IPS DF 4.7 (cell line): Measurements from ENCODE around the gene CEP72.
"Not testable (repeated sequence)": the region's sequence is repeated elsewhere in the genome, so short reads cannot be mapped to it uniquely, and the experiment has no call there.

ENCODE experiments used
- DNase-seq: peaks from one replicate; pipeline ENCODE4 v3.0.0-alpha.2; 2013; ENCODE audit warnings: low spot score; ENCODE audit errors: extremely low read depth

Gene CEP72

DNA sequence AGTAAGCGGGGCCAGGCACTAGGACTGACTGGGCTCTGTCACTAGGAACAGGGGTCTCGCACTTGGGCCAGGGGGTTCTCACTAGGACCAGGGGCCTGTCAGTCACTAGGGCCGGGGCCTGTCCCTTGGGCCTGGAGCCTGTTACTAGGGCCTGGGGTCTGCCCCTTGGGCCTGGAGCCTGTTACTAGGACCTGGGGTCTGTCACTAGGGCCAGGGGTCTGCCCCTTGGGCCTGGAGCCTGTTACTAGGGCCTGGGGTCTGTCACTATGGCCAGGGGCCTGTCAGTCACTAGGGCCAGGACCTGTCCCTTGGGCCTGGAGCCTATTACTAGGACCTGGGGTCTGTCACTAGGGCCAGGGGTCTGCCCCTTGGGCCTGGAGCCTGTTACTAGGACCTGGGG is 70.1 kb downstream of the CEP72 start:
- not testable (repeated sequence) for DNase-seq

DNA sequence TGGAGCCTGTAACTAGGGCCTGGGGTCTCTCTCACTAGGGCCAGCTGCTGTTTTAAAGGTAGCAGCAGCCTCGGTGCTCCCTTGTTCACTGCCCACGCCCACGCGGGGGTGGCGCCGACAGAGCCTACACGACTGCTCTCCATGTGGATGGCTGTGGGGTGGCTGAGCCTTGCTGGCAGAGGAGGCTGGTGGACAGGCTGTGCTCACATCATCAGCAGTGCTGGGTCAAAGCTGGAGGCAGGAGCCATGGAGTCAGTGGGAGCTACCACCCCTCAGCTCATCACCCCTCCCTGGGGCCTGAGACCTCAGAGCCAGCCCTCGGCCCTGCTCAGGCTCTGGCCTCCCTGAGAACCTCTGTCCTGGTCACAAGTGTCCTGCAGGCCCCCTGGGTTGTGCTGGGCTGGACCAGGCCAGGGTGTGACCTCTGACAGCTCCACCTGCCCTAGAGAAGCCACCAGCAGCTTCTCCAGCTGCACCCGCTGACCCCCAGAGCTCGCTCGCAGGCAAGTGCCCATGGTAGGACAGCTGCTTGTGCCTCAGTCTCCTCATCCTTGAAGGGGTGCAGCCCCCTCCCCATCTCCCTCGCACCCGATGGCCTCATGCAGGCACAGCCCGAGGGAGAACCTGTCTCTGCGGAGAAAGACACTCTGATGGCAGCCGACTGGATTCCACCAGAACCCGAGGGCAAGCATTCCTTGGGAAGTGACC is 70.7 kb downstream of the CEP72 start:
- DNase-seq, result not testable (repeated sequence)

DNA sequence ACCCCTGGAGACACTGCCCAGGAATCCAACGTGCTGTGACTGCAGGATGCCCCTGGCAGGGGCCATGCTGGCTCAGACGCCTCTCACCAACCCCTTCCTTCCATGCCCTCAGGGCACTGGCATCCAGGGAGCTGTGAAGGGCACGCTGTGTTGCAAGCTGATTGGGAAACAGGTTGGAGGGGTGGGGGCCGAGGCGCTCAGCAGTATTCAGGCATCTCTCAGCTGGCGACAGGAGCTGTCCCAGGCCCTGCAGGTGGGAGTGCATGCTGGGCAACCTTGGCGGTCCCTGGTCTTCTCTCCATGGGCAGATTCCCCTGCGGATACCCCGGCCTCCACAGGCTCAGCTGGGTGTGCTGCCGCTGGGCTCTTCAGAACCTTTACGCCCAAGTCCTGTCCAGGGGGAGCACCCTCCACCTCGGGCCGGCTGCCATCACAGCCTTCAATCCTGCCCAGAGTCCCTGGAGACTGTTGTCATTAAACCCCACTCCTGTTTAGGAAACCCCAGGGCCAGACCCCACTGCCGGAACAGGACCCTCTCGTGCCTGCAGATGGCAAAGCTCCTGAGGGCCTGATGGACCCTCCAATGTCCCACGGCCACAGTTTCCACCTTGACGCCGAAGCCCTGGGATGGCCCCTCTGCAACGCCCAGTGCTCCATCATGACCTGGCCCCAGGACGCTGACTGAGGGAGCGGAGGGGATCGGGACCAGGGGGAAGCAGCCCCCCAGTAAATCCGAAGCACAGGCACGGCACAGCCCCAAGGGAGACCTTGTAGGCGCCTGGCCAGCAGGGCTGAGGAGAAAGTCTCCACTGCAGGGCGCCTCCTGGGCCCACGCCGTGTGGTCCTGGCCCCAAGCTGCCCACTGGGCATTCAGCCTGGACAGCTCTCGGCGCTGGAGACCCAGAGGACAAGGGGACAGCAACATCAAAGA is 71.7 kb downstream of the CEP72 start:
- no peak for DNase-seq

DNA sequence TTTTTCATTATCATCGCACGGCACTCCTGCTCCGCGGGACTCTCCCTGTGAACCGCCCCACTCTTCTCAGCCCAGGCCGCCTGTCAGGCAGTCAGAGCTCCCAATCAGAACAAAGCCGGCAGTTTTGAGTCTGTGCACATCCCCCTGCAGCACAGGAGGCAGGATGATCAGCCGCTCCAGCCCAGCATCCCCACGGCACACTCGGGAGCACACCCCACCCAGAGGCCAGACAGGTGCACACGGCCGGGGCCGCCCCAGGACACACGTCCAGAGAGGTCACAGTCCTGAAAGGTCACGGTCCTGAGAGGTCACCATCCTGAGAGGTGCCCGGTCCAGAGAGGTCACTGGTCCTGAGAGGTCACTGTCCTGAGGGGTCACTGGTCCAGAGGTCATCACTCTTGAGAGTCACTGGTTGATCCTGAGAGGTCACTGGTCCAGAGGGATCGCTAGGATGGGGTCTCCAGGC is 72.6 kb downstream of the CEP72 start:
- no peak for DNase-seq

DNA sequence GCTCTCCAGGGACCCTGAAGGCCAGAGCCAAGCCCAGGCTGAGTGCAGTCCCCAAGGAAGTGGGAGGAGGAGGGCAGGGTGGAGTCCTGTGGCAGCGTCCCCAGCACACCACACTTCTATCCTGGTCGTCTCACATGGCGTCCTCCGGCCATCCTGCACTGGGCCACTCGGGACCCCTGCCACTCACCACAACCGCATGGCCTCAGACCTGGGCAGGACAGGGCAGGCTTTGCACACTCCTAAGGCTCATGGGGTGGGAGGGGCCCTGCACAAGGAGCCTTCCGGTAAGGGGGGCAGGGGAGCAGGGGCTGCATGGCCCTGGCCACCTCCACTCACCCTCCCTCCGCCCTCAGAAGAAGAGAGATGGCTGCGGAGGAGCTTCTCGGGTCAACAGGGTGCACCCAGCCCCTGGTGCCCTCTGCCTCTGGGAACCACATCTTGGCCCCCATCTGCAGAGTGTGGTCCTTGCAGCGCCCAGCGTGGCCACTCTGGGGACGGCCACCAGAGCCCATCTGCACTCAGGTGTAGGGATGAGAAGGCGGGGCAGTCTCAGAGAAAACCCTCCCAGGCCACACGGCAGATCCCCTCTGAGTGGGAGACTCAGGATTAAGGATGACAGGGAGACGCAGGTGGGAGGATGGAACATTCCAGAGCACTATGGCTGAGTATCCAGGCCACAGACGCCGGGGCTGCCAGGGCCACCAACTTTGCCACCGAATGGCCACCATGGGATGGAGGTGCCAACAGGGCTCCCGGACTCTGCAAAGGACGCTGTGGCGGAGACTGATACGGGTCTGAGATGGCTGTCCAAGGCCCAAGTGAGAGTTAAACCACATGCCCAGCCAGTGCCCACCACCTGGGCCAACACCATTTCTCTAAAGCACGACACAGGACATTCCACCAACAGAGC is 73.4 kb downstream of the CEP72 start:
- DNase-seq, result no peak

DNA sequence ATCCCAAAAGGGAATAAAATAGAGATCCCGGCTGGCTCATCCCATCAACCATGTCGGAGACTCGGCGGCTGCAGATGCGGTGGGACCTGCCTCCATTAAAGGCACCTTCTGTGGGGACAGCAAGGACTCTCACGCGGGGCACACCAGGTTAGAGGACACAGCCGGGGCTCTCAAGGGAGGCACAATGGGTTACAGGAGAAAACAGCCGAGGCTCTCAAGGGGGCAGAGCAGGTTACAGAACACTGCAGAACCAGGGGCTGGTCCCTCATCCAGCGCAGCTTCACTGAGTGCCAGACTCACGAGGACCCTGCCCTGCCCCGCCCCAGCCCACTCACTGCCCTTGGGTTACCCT is 74.0 kb downstream of the CEP72 start:
- DNase-seq, result not testable (repeated sequence)

DNA sequence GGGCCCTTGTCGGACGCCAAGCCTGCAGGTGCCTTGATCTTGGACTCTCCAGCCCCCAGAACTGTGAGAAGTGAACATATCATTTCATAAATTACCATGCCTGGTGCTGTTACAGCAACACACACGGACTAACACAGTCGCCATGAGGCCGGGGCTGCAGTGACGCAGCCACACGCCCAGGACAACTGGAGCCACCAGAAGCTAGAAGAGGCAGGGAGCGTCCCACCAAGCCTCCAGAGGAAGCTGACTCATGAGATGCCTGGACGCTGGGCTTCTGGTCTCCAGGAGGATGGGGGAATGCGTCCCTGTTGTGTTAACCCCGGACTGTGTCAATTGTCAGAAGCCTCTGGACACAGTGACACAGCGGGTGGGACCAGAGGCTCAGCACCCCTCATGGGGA is 74.8 kb downstream of the CEP72 start:
- DNase-seq, result not testable (repeated sequence)

DNA sequence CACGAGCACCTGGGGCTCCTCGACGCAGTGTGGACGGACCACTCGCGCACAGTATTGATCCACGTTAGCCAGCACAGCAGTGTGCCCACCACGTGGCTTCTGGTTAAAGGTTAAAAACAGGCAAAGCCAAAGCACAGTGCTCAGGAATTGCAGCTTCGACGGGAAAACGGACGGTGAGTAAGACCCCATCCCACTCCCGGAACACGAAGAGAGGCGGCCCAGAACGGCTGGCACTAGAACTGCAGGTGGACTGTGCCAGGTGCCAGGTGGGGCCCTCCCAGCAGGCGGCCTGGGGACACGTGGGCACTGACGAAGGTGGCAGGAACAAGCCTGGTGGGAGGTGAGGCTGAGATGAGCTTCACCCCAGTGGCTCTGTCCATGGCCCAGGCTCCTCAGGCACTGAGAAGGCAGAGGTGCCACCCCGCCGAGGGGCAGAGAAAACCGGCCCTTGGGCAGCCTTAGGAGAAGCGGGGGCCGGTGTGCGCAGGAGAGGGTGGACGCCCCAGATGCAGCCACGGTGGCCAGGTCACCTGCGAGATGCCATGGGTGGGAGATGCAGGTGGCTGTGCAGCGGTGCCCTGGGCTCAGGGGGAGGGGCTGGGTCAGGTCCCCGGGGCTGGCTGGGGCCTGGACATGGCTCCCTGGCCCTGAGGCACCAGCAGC is 76.3 kb downstream of the CEP72 start:
- not testable (repeated sequence) for DNase-seq

DNA sequence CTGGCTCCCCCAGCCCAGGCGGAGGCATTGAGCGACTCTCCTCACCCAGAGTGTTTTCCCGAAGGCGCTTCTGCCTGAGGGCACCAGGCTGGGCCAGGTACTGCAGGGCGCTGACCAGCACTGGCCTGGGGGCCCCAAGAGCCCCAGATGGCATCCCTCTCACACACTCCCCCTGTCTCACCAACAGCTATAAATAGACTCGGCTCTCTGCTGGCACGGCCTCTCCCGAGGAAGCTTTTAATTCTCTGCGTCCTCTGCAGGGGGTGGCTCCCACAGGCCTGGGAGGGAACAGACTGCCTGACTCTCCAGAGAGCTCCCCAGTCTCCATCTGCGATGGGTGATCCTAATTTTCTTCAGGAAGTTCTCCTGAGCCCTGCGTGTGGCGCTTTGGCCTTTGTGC is 78.2 kb downstream of the CEP72 start:
- DNase-seq, result not testable (repeated sequence)

DNA sequence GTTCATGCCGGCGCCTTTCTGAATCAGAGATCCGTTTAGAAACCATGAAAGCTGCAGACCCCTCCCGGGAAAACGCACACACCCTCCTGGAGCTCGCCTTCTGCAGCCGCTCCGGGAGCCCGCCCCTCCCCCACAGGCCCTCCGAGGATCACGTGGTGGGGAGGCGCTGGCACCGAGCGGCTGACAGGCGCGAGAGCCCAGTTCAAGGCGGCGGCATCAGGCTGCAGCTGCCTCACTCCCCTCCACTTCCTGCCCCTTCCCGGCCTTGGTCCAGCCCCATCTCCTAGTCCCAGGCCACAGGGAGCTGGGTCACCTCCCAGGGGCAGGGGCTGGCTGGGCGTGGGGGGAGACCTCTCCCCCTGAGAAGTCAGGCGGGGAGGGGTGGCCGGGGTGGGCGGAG is 78.9 kb downstream of the CEP72 start:
- not testable (repeated sequence) for DNase-seq

DNA sequence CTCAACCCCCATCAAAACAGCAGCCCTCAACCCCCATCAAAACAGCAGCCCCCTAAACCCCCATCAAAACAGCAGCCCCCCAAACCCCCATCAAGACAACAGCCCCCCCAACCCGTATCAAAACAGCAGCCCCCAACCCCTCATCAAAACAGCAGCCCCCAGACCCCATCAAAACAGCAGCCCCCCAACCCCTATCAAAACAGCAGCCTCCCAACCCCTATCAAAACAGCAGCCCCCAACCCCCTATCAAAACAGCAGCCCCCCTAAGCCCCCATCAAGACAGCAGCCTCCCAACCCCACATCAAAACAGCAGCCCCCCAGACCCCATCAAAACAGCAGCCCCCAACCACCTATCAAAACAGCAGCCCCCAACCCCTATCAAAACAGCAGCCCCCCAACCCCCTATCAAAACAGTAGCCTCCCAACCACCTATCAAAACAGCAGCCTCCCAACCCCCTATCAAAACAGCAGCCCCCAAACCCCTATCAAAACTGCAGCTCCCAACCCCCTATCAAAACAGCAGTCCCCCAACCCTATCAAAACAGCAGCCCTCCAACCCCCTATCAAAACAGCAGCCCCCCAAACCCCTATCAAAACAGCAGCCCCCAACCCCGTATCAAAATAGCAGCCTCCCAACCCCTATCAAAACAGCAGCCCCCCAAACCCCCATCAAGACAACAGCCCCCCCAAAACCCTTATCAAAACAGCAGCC is 79.8 kb downstream of the CEP72 start:
- DNase-seq, result no peak

DNA sequence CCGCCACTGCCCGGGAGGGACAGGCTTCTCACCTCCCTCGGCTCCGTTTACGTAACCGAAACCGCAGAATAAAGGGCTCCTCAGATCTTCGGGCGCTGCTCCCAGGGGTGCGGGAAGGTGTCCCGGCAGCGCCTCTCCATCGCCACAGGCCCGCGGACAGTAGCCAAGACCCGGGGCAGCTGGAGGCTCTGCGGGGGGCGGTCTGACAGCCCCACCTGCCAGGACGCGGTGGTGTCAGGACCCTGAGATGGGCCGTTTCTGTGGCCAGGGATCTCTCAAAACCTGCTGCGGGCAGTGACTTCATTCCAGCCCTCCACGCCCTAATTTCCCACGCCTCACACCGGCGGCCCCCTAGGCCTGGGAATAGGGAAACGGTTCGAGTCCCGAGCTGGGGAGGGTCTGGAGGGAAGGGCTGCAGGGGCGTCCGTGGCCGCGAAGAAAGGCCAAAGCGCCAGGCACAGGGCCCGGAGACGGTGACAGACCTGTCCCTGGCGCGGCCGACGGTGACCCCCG is 80.4 kb downstream of the CEP72 start:
- DNase-seq, result not testable (repeated sequence)

DNA sequence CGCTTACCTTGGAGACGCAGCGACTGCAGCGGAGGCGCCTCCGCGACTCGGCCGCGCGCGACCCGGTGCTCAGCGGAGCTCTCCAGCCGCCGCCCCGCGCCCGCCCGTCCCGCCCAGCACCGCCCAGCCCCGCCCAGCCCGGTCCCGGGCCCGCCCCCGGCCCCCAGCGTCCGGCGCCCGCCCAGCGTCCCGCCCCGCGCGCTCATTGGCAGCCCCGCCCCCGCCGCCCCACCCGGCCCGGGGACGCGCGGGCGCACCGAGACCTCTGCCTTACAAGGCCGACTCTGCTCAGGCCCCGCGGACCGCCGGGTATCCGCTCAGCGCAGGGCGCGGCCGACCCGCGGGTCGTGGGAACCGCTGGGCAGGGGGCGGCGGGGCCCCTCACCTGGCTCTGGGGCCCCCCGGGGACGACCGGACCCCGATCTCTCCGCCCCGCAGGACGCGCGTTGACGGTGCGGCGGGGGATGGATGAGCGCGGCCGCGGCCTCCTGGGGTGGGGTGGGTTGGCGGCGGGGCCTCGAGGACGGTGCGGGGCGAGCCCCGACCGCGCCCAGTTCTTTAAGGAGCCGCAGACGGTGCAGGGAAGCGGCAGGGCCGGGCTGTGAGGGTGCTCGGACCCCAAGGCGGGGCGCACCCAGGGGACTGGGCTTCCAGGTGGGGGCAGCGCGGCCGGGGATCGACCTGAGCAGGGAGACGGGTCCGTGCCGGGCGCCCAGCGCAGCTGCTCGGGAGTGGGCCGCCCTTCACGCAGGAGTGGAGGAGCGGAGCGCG is 81.3 kb downstream of the CEP72 start, which contains the start of gene TPPP:
Gene TPPP, minus strand, starts transcription at position 82 of the 771 bp plus-strand sequence. CDS start 15,292 bp downstream, outside the sequence.
- DNase-seq, result not testable (repeated sequence)

DNA sequence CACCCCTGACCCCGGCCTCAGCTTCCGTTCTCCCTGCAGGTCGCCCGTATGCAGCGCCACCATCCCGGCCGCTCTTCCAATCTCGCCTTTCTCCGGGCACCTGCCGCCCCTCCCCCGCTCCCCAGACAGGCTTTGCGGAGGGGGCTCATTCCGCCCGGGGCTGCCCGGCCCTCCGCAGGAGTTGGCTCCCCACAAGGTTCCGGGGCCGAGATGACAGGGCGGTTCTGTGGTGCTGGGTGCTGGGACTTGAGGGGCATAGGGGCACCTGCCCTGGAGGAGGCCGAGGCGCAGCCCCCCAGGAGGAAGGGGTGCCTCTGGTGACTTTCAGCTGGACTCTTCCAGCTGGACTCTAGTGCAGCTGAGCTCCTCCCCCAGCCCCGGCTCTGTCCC is 81.9 kb downstream of the CEP72 start:
- DNase-seq, result not testable (repeated sequence)

DNA sequence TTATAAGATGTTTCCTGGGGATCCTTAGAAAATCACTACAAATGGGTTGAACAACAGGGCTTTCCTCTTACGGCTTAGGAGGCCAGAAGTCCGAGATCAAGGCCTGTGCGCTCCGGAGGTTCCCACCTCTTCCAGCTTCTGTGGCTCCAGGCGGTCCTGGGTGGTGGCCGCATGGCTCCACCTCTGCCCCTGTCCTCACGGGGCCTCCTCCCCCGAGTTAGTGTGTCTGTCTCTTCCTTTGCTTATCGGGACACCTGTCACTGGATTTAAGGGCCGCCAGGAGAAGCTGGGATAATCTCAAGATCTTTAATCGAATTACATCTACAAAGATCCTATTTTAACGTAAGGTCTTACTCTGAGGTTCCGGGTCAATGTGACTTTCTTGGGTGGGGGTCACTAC is 83.3 kb downstream of the CEP72 start:
- not testable (repeated sequence) for DNase-seq

DNA sequence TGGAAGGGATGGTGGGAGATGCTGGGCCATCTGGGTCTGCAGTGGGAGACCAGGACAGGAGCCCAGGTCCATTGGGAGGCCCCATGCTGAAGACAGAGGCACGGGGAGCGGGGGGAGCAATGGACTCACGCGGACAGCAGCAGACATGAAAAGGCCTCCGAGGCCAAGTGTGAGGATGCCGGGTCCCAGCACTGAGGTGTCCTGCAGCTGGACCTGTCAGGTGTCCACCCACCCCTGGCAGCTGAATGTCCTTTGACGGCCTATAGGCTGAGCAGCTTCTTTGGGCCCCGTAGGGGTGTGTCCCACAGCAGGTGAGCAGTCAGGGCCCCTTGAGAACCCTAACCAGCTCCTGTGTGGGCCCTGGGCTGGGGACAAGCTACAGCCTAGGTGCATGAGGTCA is 84.1 kb downstream of the CEP72 start:
- DNase-seq, result not testable (repeated sequence)

DNA sequence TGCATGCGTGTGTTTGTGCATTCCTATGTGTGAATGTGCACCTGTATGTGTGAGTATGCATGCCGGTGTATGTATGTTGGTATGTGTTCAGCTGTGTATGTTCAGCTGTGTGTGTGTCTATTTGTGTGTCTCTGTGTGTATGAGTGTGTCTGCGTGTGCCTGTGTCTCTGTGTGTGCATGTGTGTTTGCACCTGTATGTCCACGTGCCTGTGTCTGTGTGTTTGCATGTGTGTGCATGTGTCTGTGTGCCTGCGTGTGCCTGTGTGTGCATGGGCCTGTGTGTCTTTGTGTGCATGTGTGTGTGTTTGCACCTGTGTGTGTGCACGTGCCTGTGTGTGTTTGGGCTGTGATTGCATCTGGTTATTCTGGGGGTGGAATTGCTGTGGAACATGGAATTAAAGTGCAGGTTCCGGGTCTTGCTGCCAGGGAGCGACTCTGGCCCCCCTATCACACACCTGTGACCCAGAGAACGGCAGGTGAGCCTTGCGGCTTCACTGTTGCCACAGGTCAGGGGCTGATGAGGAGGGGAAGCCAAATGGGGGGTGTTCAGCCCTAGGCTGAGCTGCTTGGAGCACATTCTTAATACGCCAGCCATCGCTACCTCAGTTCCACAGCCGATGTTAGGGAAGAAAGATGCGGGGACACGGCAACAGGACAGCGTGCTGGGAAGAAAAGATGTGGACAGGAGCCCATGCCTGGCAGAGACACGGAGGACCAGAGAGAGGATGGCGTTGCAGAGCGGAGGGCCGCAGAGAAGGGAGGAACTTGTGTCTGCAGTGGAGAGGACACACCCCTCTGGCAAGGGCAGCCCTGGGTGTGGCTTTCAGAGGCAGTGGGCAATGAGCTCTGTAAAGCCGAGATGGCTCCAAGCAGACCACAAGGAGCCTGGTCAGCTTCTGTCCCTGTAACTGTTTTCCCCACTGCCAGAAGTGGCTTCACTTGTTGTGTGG is 84.9 kb downstream of the CEP72 start:
- not testable (repeated sequence) for DNase-seq
